ENCODE results near the gene PSMG3. TPM values are rescaled to one million over a fixed set of nuclear protein-coding genes. Genes with fewer than 3 reads are reported as not detected.

The PSMG3 gene
- total RNA-seq, 4 donors from 2014 or later = 26.8 to 33.2 (median 29.3) TPM

GRCh38 chr7:1562597-1563051 is 7.2 kb downstream of the PSMG3 start:
- no peak overlapping the region for H3K4me3 ChIP-seq
- peaks cover 4 to 25% (median 21%) of the 10 kb centered on the region in 4 donors for H3K36me3 ChIP-seq
- DNase-seq (ENCODE audit: extremely low spot score) = no peak
- TF ChIP-seq CTCF (IDR thresholded peaks at IDR 0.05) = no peak
- no peak for TF ChIP-seq POLR2AphosphoS5 (IDR thresholded peaks at IDR 0.05)
- no peak for TF ChIP-seq EP300 (IDR thresholded peaks at IDR 0.05)
- no peak for TF ChIP-seq POLR2A (IDR thresholded peaks at IDR 0.05; ENCODE audit: low read depth)
- H3K27ac ChIP-seq (replicated peaks in 1 of 4) = no peak overlapping the region
- peaks cover 0 to 9% (median 1%) of the 10 kb centered on the region in 4 donors for H3K4me1 ChIP-seq
- WGBS = 71% methylated on average over 14 of the region's 18 CpGs
- no peaks in the 10 kb centered on the region for H3K9me3 ChIP-seq
- intact Hi-C loops (cut with DNase I) = no loop called here
- peaks cover 0 to 48% (median 0%) of the 10 kb centered on the region in 4 donors for H3K27me3 ChIP-seq

GRCh38 chr7:1562116-1562515 is 7.7 kb downstream of the PSMG3 start:
- intact Hi-C loops (cut with DNase I) = no loop called here
- peaks cover 0 to 20% (median 16%) of the 10 kb centered on the region in 4 donors for H3K36me3 ChIP-seq
- no peak for DNase-seq (ENCODE audit: extremely low spot score)
- WGBS = 61% methylated on average over 15 of the region's 16 CpGs
- TF ChIP-seq POLR2A (IDR thresholded peaks at IDR 0.05; ENCODE audit: low read depth) = no peak
- no peak for TF ChIP-seq CTCF (IDR thresholded peaks at IDR 0.05)
- TF ChIP-seq EP300 (IDR thresholded peaks at IDR 0.05) = no peak
- TF ChIP-seq POLR2AphosphoS5 (IDR thresholded peaks at IDR 0.05) = no peak
- no peak overlapping the region for H3K27ac ChIP-seq (replicated peaks in 1 of 4)
- H3K27me3 ChIP-seq = peaks cover 0 to 48% (median 0%) of the 10 kb centered on the region in 4 donors
- no peaks in the 10 kb centered on the region for H3K9me3 ChIP-seq
- no peak overlapping the region for H3K4me3 ChIP-seq
- H3K4me1 ChIP-seq = peaks cover 0 to 9% (median 0%) of the 10 kb centered on the region in 4 donors

- no peak for DNase-seq (ENCODE audit: extremely low spot score)
- 80% methylated on average over 25 of the region's 34 CpGs for WGBS
Measured at GRCh38 chr7:1561036-1561940, 8.5 kb downstream of the PSMG3 start.

GRCh38 chr7:1560620-1561031 is 9.2 kb downstream of the PSMG3 start:
- Histone ChIP-seq H3K4me1 (peaks cover 7 to 18% (median 7%) of the 10 kb centered on the region in 4 donors), H3K27ac (replicated peaks in 1 of 4) (no peak overlapping the region), H3K36me3 (peaks cover 0 to 7% (median 4%) of the 10 kb centered on the region in 4 donors), H3K27me3 (peaks cover 0 to 58% (median 0%) of the 10 kb centered on the region in 4 donors), H3K4me3 (no peak overlapping the region), H3K9me3 (no peaks in the 10 kb centered on the region)
- TF ChIP-seq POLR2AphosphoS5 (IDR thresholded peaks at IDR 0.05) (no peak), POLR2A (IDR thresholded peaks at IDR 0.05; ENCODE audit: low read depth) (no peak), EP300 (IDR thresholded peaks at IDR 0.05) (no peak), CTCF (IDR thresholded peaks at IDR 0.05) (no peak)
- WGBS = 90% methylated on average over 12 of the region's 13 CpGs
- no peak for DNase-seq (ENCODE audit: extremely low spot score)
- intact Hi-C loops (cut with DNase I) = no loop called here

More at GRCh38 chr7:1561036-1561940, 8.5 kb downstream of the PSMG3 start:
- Histone ChIP-seq H3K36me3 (peaks cover 0 to 11% (median 9%) of the 10 kb centered on the region in 4 donors), H3K9me3 (no peaks in the 10 kb centered on the region), H3K4me3 (no peak overlapping the region), H3K27ac (replicated peaks in 1 of 4) (no peak overlapping the region), H3K4me1 (peaks cover under 1 to 11% (median under 1%) of the 10 kb centered on the region in 4 donors), H3K27me3 (peaks cover 0 to 51% (median 0%) of the 10 kb centered on the region in 4 donors)
- TF ChIP-seq EP300 (IDR thresholded peaks at IDR 0.05) (no peak), POLR2AphosphoS5 (IDR thresholded peaks at IDR 0.05) (no peak), CTCF (IDR thresholded peaks at IDR 0.05) (no peak), POLR2A (IDR thresholded peaks at IDR 0.05; ENCODE audit: low read depth) (no peak)
- intact Hi-C loops (cut with DNase I) = no loop called here

Data from esophagus muscularis mucosa (tissue), 4 donors.